GM23338 (cell line): ENCODE measurements around the gene AGBL2.

Experiments
- CREB1 ChIP-seq: fragments of 250-450 bp; sonication (Bioruptor Pico); IDR thresholded peaks from 2 replicates; pipeline ENCODE4 v1.5.0; 2020; ENCODE audit warnings: low read depth, mild to moderate bottlenecking, moderate library complexity
- EZH2 ChIP-seq: fragments of 200-600 bp; sonication (generic); IDR thresholded peaks from one replicate; pipeline ENCODE4 v1.8.0; 2017; ENCODE audit warnings: antibody characterized with exemption, mild to moderate bottlenecking, low read depth; ENCODE audit not compliant: unreplicated experiment
- EZH2phosphoT487 ChIP-seq: fragments of 200-600 bp; sonication (generic); IDR thresholded peaks from one replicate; pipeline ENCODE4 v1.8.1; 2018; ENCODE audit warnings: antibody characterized with exemption; ENCODE audit not compliant: unreplicated experiment
- NANOG ChIP-seq: IDR thresholded peaks from 2 replicates; pipeline ENCODE4 v1.6.1; 2016; ENCODE audit warnings: antibody characterized with exemption, borderline replicate concordance
- POLR2AphosphoS5 ChIP-seq: IDR thresholded peaks from 2 replicates; pipeline ENCODE4 v1.6.1; 2016; ENCODE audit warnings: antibody characterized with exemption, low read depth
- ZNF331 ChIP-seq: fragments of 250-450 bp; sonication (Bioruptor Pico); IDR thresholded peaks from 2 replicates; pipeline ENCODE4 v1.5.0; 2020; ENCODE audit warnings: low read depth, mild to moderate bottlenecking, moderate library complexity
- TF ChIP-seq, protein P1 (sequence below), 2 experiments: fragments of 200-600 bp in 1 of 2; sonication (generic) in 1 of 2; conservative IDR thresholded peaks; 2 replicates each; pipeline versions ENCODE4 v1.5.1 to v1.6.1; 2016 to 2017; ENCODE audit warnings: antibody characterized with exemption in 2 of 2, low read depth in 2 of 2, mild to moderate bottlenecking in 2 of 2, moderate library complexity in 1 of 2
- TF ChIP-seq, protein P2 (sequence below): IDR thresholded peaks from one replicate; pipeline ENCODE4 v1.6.1; 2018; ENCODE audit warnings: antibody characterized with exemption; ENCODE audit not compliant: unreplicated experiment

GRCh38 chr11:47688991-47689390 lies 26.2 kb downstream of the AGBL2 start:
- TF ChIP-seq, protein P1, sequence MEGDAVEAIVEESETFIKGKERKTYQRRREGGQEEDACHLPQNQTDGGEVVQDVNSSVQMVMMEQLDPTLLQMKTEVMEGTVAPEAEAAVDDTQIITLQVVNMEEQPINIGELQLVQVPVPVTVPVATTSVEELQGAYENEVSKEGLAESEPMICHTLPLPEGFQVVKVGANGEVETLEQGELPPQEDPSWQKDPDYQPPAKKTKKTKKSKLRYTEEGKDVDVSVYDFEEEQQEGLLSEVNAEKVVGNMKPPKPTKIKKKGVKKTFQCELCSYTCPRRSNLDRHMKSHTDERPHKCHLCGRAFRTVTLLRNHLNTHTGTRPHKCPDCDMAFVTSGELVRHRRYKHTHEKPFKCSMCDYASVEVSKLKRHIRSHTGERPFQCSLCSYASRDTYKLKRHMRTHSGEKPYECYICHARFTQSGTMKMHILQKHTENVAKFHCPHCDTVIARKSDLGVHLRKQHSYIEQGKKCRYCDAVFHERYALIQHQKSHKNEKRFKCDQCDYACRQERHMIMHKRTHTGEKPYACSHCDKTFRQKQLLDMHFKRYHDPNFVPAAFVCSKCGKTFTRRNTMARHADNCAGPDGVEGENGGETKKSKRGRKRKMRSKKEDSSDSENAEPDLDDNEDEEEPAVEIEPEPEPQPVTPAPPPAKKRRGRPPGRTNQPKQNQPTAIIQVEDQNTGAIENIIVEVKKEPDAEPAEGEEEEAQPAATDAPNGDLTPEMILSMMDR (conservative IDR thresholded peaks at IDR 0.05; ENCODE audit: low read depth in 2 of 2) = no peak
- no peak for TF ChIP-seq POLR2AphosphoS5
- TF ChIP-seq EZH2 = no peak
- TF ChIP-seq, protein P2, sequence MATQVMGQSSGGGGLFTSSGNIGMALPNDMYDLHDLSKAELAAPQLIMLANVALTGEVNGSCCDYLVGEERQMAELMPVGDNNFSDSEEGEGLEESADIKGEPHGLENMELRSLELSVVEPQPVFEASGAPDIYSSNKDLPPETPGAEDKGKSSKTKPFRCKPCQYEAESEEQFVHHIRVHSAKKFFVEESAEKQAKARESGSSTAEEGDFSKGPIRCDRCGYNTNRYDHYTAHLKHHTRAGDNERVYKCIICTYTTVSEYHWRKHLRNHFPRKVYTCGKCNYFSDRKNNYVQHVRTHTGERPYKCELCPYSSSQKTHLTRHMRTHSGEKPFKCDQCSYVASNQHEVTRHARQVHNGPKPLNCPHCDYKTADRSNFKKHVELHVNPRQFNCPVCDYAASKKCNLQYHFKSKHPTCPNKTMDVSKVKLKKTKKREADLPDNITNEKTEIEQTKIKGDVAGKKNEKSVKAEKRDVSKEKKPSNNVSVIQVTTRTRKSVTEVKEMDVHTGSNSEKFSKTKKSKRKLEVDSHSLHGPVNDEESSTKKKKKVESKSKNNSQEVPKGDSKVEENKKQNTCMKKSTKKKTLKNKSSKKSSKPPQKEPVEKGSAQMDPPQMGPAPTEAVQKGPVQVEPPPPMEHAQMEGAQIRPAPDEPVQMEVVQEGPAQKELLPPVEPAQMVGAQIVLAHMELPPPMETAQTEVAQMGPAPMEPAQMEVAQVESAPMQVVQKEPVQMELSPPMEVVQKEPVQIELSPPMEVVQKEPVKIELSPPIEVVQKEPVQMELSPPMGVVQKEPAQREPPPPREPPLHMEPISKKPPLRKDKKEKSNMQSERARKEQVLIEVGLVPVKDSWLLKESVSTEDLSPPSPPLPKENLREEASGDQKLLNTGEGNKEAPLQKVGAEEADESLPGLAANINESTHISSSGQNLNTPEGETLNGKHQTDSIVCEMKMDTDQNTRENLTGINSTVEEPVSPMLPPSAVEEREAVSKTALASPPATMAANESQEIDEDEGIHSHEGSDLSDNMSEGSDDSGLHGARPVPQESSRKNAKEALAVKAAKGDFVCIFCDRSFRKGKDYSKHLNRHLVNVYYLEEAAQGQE = no peak
- TF ChIP-seq ZNF331 (CRISPR knock-in tag) = no peak
- TF ChIP-seq EZH2phosphoT487 = no peak
- no peak for TF ChIP-seq CREB1
- TF ChIP-seq NANOG = no peak
